Fibroblast of the aortic adventitia (primary cell): ENCODE measurements around the gene PTPRR. TPM values are rescaled to one million over a fixed set of nuclear protein-coding genes. Genes with fewer than 3 reads are reported as not detected.
A peak's percentile ranks its signal among the peaks of the same experiment; 100 is the strongest.

Experiments used
- DNase-seq: peaks from one replicate; pipeline ENCODE4 v3.0.0-alpha.2; 2010; ENCODE audit warnings: low read depth
- H3K4me3 ChIP-seq: 2 replicates; pipeline ENCODE4 v1.5.1; 2011; ENCODE audit warnings: low read depth, mild to moderate bottlenecking, control low read depth, low read length, moderate library complexity
- CTCF ChIP-seq: IDR thresholded peaks from 2 replicates; pipeline ENCODE4 v1.5.1; 2011; ENCODE audit warnings: mild to moderate bottlenecking, low read length, control low read depth, inconsistent platforms; ENCODE audit not compliant: insufficient read depth
- total RNA-seq: library from RNA; depleted of rRNA; stranded (reverse); fragments of >200 nt; gene quantifications from 2 replicates; pipeline ENCODE4 v1.2.3, GENCODE V29; 2012; ENCODE audit warnings: low replicate concordance

The PTPRR gene
- total RNA-seq, 1 donor, result 1.4 TPM

GRCh38 chr12:70645494-70646317, 274.8 kb downstream of the PTPRR start:
- DNase-seq, result peak; percentile 94
- TF ChIP-seq CTCF, result no peak
- H3K4me3 ChIP-seq, result no peak overlapping the region

GRCh38 chr12:70644861-70645260, 275.7 kb downstream of the PTPRR start:
- TF ChIP-seq CTCF, result no peak
- no peak for DNase-seq
- no peak overlapping the region for H3K4me3 ChIP-seq

GRCh38 chr12:70643939-70644338, 276.6 kb downstream of the PTPRR start:
- no peak for DNase-seq
- no peak for TF ChIP-seq CTCF
- H3K4me3 ChIP-seq, result no peak overlapping the region

- DNase-seq, result no peak
- no peak for TF ChIP-seq CTCF
- no peak overlapping the region for H3K4me3 ChIP-seq
Observed at GRCh38 chr12:70641691-70642090, 278.8 kb downstream of the PTPRR start.

- no peak for TF ChIP-seq CTCF
- no peak for DNase-seq
- H3K4me3 ChIP-seq, result no peak overlapping the region
Observed at GRCh38 chr12:70640901-70641300, 279.6 kb downstream of the PTPRR start.

- no peak overlapping the region for H3K4me3 ChIP-seq
- DNase-seq, result no peak
- TF ChIP-seq CTCF, result no peak
Observed at GRCh38 chr12:70639535-70639934, 281.0 kb downstream of the PTPRR start.
